GM23338 (cell line): Measurements from ENCODE around the gene USP32. TPM values are rescaled to one million over a fixed set of nuclear protein-coding genes. Genes with fewer than 3 reads are reported as not detected.

ENCODE experiments used
- ATAC-seq: fragments of 200-7000 bp; cut with Tn5 transposase; 3 replicates; pipeline ENCODE4 v1.9.1; 2020
- DNase-seq: peaks from one replicate; pipeline ENCODE4 v3.0.0-alpha.2; 2015; ENCODE audit warnings: low spot score
- H2AFZ ChIP-seq: fragments of 200-600 bp; sonication (generic); 2 replicates; pipeline ENCODE4 v1.8.0; 2016; ENCODE audit warnings: antibody characterized with exemption, mild to moderate bottlenecking, moderate library complexity
- H3F3A ChIP-seq: fragments of 200-600 bp; sonication (generic); replicated peaks from 2 replicates; pipeline ENCODE4 v1.8.0; 2017; ENCODE audit warnings: antibody characterized with exemption, mixed run types, low read depth
- H3K27ac ChIP-seq: fragments of 200-600 bp; sonication (generic); 2 replicates; pipeline ENCODE4 v1.6.1; 2016; ENCODE audit warnings: low read depth
- H3K27me3 ChIP-seq: fragments of 200-600 bp; sonication (generic); 2 replicates; pipeline ENCODE4 v1.8.0; 2016; ENCODE audit warnings: mild to moderate bottlenecking, mixed run types, moderate library complexity; ENCODE audit not compliant: insufficient read depth
- H3K36me3 ChIP-seq: fragments of 200-600 bp; sonication (generic); 2 replicates; pipeline ENCODE4 v1.8.0; 2016; ENCODE audit warnings: mild to moderate bottlenecking; ENCODE audit not compliant: insufficient read depth
- H3K4me1 ChIP-seq: fragments of 200-600 bp; sonication (generic); 2 replicates; pipeline ENCODE4 v1.8.0; 2016; ENCODE audit warnings: mild to moderate bottlenecking, moderate library complexity; ENCODE audit not compliant: insufficient read depth
- H3K4me2 ChIP-seq: fragments of 200-600 bp; sonication (generic); 2 replicates; pipeline ENCODE4 v1.7.1; 2017; ENCODE audit warnings: mixed run types
- H3K4me3 ChIP-seq: fragments of 200-600 bp; sonication (generic); 2 replicates; pipeline ENCODE4 v1.6.1; 2016; ENCODE audit warnings: mixed run types
- H3K79me2 ChIP-seq: fragments of 200-600 bp; sonication (generic); replicated peaks from 2 replicates; pipeline ENCODE4 v1.8.0; 2017; ENCODE audit warnings: mild to moderate bottlenecking; ENCODE audit not compliant: insufficient read depth
- H3K9me2 ChIP-seq: fragments of 200-600 bp; sonication (generic); 2 replicates; pipeline ENCODE4 v1.8.0; 2017; ENCODE audit not compliant: insufficient read depth
- H4K20me1 ChIP-seq: fragments of 200-600 bp; sonication (generic); replicated peaks from 2 replicates; pipeline ENCODE4 v1.8.0; 2017; ENCODE audit warnings: mild to moderate bottlenecking; ENCODE audit not compliant: insufficient read depth
- H3K27ac Mint-ChIP-seq: 2 replicates; pipeline ENCODE4 v1.8.0; 2020; ENCODE audit warnings: inconsistent platforms, mild to moderate bottlenecking, moderate library complexity, mixed read lengths
- H3K27me3 Mint-ChIP-seq: 3 replicates; pipeline ENCODE4 v1.8.0; 2022; ENCODE audit warnings: low read depth, mild to moderate bottlenecking, moderate library complexity, mixed read lengths, inconsistent platforms; ENCODE audit not compliant: insufficient read depth, poor library complexity
- H3K36me3 Mint-ChIP-seq: 3 replicates; pipeline ENCODE4 v1.8.0; 2021; ENCODE audit warnings: low read depth, mild to moderate bottlenecking, inconsistent platforms, moderate library complexity, mixed read lengths
- H3K4me1 Mint-ChIP-seq: 3 replicates; pipeline ENCODE4 v1.8.0; 2020; ENCODE audit warnings: mild to moderate bottlenecking, inconsistent platforms, mixed read lengths
- H3K4me3 Mint-ChIP-seq: 3 replicates; pipeline ENCODE4 v1.8.0; 2021; ENCODE audit warnings: moderate library complexity, mild to moderate bottlenecking, inconsistent platforms, mixed read lengths
- H3K9me3 Mint-ChIP-seq: 3 replicates; pipeline ENCODE4 v1.8.0; 2020; ENCODE audit warnings: moderate library complexity, mild to moderate bottlenecking, inconsistent platforms, mixed read lengths
- NANOG ChIP-seq: IDR thresholded peaks from 2 replicates; pipeline ENCODE4 v1.6.1; 2016; ENCODE audit warnings: antibody characterized with exemption, borderline replicate concordance
- POLR2AphosphoS5 ChIP-seq: IDR thresholded peaks from 2 replicates; pipeline ENCODE4 v1.6.1; 2016; ENCODE audit warnings: antibody characterized with exemption, low read depth
- STAT1 ChIP-seq: IDR thresholded peaks from one replicate; pipeline ENCODE4 v1.6.1; 2016; ENCODE audit warnings: antibody characterized with exemption; ENCODE audit not compliant: unreplicated experiment
- ZNF331 ChIP-seq: fragments of 250-450 bp; sonication (Bioruptor Pico); IDR thresholded peaks from 2 replicates; pipeline ENCODE4 v1.5.0; 2020; ENCODE audit warnings: low read depth, mild to moderate bottlenecking, moderate library complexity
- polyA plus RNA-seq: library from polyadenylated mRNA; unstranded; fragments of >200 nt; fragmentation: Nextera tagmentation; extraction: Ambion mirVana; gene quantifications from 2 replicates; pipeline ENCODE4 v1.2.1, GENCODE V29; 2016
- total RNA-seq: library from RNA; depleted of rRNA; stranded (reverse); fragments of >200 nt; shearing (Covaris generic); gene quantifications from 2 replicates; pipeline ENCODE4 v1.2.3, GENCODE V29; 2014
- TF ChIP-seq, protein P1 (sequence below): fragments of 250-450 bp; sonication (Bioruptor Pico); IDR thresholded peaks from 2 replicates; pipeline ENCODE4 v1.5.0; 2020; ENCODE audit warnings: mild to moderate bottlenecking, moderate library complexity
- TF ChIP-seq, protein P2 (sequence below), 2 experiments: fragments of 200-600 bp in 1 of 2; sonication (generic) in 1 of 2; conservative IDR thresholded peaks; 2 replicates each; pipeline versions ENCODE4 v1.5.1 to v1.6.1; 2016 to 2017; ENCODE audit warnings: antibody characterized with exemption in 2 of 2, low read depth in 2 of 2, mild to moderate bottlenecking in 2 of 2, moderate library complexity in 1 of 2

Gene USP32
- total and polyA plus RNA-seq, 2 experiments from 2014 or later: 43.6 to 129 TPM

DNA sequence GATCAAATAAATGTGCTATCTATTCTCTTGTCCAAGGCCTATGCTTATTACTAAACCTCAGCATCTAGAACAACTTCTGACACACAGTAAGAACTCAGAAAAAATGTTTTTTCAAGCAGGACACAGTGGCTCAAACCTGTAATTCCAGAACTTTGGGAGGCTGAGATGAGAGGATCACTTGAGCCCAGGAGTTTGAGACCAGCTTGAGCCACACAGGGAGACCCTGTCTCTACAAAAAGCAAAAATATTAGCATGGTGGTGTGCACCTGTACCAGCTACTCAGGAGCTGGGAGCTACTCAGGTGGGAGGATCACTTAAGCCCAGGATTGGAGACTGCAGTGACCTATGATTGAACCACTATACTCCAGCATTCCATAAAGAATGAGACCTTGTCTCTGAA lies 32.5 kb downstream of the USP32 start:
- Mint-ChIP-seq H3K36me3 (peaks cover 3% of the 10 kb centered on the region; the same call in 1 of the 3 replicates), H3K27ac (no peak overlapping the region), H3K9me3 (no peaks in the 10 kb centered on the region), H3K27me3 (peaks cover 5% of the 10 kb centered on the region), H3K4me1 (peaks cover 20% of the 10 kb centered on the region), H3K4me3 (no peak overlapping the region)
- ATAC-seq: no peak
- H3K79me2 ChIP-seq: peaks cover 100% of the 10 kb centered on the region
- H3K4me3 ChIP-seq: no peak overlapping the region
- no peaks in the 10 kb centered on the region for H3F3A ChIP-seq
- peaks cover 44% of the 10 kb centered on the region for H4K20me1 ChIP-seq
- H3K4me1 ChIP-seq: peaks cover 19% of the 10 kb centered on the region
- H3K27me3 ChIP-seq: no peaks in the 10 kb centered on the region
- no peak overlapping the region for H2AFZ ChIP-seq
- TF ChIP-seq, protein P1, sequence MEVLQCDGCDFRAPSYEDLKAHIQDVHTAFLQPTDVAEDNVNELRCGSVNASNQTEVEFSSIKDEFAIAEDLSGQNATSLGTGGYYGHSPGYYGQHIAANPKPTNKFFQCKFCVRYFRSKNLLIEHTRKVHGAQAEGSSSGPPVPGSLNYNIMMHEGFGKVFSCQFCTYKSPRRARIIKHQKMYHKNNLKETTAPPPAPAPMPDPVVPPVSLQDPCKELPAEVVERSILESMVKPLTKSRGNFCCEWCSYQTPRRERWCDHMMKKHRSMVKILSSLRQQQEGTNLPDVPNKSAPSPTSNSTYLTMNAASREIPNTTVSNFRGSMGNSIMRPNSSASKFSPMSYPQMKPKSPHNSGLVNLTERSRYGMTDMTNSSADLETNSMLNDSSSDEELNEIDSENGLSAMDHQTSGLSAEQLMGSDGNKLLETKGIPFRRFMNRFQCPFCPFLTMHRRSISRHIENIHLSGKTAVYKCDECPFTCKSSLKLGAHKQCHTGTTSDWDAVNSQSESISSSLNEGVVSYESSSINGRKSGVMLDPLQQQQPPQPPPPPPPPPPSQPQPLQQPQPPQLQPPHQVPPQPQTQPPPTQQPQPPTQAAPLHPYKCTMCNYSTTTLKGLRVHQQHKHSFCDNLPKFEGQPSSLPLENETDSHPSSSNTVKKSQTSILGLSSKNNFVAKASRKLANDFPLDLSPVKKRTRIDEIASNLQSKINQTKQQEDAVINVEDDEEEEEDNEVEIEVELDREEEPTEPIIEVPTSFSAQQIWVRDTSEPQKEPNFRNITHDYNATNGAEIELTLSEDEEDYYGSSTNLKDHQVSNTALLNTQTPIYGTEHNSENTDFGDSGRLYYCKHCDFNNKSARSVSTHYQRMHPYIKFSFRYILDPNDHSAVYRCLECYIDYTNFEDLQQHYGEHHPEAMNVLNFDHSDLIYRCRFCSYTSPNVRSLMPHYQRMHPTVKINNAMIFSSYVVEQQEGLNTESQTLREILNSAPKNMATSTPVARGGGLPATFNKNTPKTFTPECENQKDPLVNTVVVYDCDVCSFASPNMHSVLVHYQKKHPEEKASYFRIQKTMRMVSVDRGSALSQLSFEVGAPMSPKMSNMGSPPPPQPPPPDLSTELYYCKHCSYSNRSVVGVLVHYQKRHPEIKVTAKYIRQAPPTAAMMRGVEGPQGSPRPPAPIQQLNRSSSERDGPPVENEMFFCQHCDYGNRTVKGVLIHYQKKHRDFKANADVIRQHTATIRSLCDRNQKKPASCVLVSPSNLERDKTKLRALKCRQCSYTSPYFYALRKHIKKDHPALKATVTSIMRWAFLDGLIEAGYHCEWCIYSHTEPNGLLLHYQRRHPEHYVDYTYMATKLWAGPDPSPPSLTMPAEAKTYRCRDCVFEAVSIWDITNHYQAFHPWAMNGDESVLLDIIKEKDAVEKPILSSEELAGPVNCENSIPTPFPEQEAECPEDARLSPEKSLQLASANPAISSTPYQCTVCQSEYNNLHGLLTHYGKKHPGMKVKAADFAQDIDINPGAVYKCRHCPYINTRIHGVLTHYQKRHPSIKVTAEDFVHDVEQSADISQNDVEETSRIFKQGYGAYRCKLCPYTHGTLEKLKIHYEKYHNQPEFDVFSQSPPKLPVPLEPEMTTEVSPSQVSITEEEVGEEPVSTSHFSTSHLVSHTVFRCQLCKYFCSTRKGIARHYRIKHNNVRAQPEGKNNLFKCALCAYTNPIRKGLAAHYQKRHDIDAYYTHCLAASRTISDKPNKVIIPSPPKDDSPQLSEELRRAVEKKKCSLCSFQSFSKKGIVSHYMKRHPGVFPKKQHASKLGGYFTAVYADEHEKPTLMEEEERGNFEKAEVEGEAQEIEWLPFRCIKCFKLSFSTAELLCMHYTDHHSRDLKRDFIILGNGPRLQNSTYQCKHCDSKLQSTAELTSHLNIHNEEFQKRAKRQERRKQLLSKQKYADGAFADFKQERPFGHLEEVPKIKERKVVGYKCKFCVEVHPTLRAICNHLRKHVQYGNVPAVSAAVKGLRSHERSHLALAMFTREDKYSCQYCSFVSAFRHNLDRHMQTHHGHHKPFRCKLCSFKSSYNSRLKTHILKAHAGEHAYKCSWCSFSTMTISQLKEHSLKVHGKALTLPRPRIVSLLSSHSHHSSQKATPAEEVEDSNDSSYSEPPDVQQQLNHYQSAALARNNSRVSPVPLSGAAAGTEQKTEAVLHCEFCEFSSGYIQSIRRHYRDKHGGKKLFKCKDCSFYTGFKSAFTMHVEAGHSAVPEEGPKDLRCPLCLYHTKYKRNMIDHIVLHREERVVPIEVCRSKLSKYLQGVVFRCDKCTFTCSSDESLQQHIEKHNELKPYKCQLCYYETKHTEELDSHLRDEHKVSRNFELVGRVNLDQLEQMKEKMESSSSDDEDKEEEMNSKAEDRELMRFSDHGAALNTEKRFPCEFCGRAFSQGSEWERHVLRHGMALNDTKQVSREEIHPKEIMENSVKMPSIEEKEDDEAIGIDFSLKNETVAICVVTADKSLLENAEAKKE (CRISPR knock-in tag): no peak
- TF ChIP-seq STAT1 (no peak), ZNF331 (CRISPR knock-in tag) (no peak), POLR2AphosphoS5 (no peak)
- no peak overlapping the region for H3K27ac ChIP-seq
- no peak overlapping the region for H3K4me2 ChIP-seq
- no peaks in the 10 kb centered on the region for H3K36me3 ChIP-seq
- no peak for DNase-seq
- no peaks in the 10 kb centered on the region for H3K9me2 ChIP-seq

DNA sequence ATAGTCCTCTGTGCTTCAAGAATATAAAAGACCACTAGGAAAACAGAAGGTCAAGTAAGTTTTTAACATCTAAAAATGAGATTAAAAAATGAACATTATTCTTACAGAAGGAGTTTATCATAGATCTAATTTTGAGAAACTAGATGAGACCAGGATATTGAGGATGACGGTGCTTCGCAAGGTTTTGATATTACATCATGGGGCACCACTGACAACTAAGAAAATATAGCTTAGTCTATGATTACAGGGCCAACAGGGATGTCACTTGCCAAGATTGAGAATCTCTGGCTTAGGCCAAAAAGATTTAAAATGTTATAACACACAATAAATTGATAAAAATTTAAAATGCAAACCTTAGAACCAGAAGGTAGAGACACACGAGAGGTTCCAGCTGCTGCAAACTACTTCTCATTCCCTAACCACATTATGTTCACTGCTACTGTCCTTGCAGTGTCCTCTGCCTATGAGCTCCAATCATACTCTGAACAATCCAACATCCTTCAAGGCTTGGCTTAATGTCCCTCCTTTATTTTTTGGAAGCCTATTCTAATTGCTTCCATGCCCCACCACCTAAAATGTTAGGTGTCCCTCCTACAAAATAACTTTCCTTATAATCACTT lies 33.2 kb downstream of the USP32 start:
- Histone ChIP-seq H2AFZ (no peak overlapping the region), H3K9me2 (no peaks in the 10 kb centered on the region), H4K20me1 (peaks cover 45% of the 10 kb centered on the region), H3K4me3 (no peak overlapping the region), H3K79me2 (peaks cover 100% of the 10 kb centered on the region), H3F3A (no peaks in the 10 kb centered on the region), H3K4me1 (peaks cover 19% of the 10 kb centered on the region), H3K27me3 (no peaks in the 10 kb centered on the region), H3K36me3 (no peaks in the 10 kb centered on the region), H3K27ac (peak overlapping the region; percentile 33; the same call in 1 of the 2 replicates), H3K4me2 (no peak overlapping the region)
- no peak for DNase-seq
- peaks cover 20% of the 10 kb centered on the region for H3K4me1 Mint-ChIP-seq
- no peak overlapping the region for H3K4me3 Mint-ChIP-seq
- H3K9me3 Mint-ChIP-seq: no peaks in the 10 kb centered on the region
- peaks cover 5% of the 10 kb centered on the region for H3K27me3 Mint-ChIP-seq
- peak overlapping the region; percentile 69 for H3K27ac Mint-ChIP-seq
- H3K36me3 Mint-ChIP-seq: 0 out of 3 replicates have a peak, but pooled peaks cover 2% of the 10 kb centered on the region
- no peak for ATAC-seq
- TF ChIP-seq NANOG (no peak), ZNF331 (CRISPR knock-in tag) (no peak)
- TF ChIP-seq, protein P2, sequence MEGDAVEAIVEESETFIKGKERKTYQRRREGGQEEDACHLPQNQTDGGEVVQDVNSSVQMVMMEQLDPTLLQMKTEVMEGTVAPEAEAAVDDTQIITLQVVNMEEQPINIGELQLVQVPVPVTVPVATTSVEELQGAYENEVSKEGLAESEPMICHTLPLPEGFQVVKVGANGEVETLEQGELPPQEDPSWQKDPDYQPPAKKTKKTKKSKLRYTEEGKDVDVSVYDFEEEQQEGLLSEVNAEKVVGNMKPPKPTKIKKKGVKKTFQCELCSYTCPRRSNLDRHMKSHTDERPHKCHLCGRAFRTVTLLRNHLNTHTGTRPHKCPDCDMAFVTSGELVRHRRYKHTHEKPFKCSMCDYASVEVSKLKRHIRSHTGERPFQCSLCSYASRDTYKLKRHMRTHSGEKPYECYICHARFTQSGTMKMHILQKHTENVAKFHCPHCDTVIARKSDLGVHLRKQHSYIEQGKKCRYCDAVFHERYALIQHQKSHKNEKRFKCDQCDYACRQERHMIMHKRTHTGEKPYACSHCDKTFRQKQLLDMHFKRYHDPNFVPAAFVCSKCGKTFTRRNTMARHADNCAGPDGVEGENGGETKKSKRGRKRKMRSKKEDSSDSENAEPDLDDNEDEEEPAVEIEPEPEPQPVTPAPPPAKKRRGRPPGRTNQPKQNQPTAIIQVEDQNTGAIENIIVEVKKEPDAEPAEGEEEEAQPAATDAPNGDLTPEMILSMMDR (conservative IDR thresholded peaks at IDR 0.05; ENCODE audit: low read depth in 2 of 2): no peak
